Head of caudate nucleus (tissue), 42 donors: ENCODE data around the gene LANCL3.

Experiments
- DNase-seq, 42 donors: peaks; one replicate each; pipeline versions ENCODE4 v3.0.0 to v3.0.0-alpha.2; 2020 to 2021; ENCODE audit warnings: mixed read lengths in 7 of 42
- intact Hi-C: fragments of 100-400 bp; cut with DNase I; formaldehyde crosslinking; loops from one replicate; pipeline ENCODE4 v1.15.0; 2022

The LANCL3 gene

GRCh38 chrX:37722595-37722994 lies 151.1 kb downstream of the LANCL3 start:
- intact Hi-C loops: no loop called here
- no peak for DNase-seq

- DNase-seq: no peak
- intact Hi-C loops: no loop called here
Measured at GRCh38 chrX:37726346-37726745, 154.9 kb downstream of the LANCL3 start.
